CD4-positive, alpha-beta T cell treated with Interleukin-21 for 1 hour (primary cell): ENCODE data around the gene PCDHB13.
A peak's percentile ranks its signal among the peaks of the same experiment; 100 is the strongest.
"Not testable (repeated sequence)": the region's sequence is repeated elsewhere in the genome, so short reads cannot be mapped to it uniquely, and the experiment has no call there.

ENCODE experiments used
- DNase-seq: peaks from one replicate; pipeline ENCODE4 v3.0.0-alpha.2; 2020

PCDHB13 gene

DNA sequence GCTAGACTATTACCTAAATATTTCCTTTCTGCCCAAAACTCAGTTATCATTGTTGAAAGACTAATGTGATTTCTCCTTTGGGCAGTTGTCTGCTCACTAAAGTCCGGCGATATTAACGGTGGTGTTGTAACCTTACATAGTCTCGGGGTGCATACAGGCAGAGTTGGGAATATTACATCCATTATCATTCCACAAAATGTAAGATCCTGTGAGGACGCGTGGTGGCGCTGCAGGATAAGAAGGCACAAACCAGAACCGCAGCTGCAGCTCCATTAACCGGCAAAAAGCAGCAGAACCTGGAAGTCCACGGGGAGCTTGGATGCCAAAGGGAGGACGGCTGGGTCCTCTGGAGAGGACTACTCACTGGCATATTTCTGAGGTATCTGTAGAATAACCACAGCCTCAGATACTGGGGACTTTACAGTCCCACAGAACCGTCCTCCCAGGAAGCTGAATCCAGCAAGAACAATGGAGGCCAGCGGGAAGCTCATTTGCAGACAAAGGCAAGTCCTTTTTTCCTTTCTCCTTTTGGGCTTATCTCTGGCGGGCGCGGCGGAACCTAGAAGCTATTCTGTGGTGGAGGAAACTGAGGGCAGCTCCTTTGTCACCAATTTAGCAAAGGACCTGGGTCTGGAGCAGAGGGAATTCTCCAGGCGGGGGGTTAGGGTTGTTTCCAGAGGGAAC, at the start of gene PCDHB13:
Gene PCDHB13, plus strand, starts transcription at position 264 of the 684 bp plus-strand sequence. Its CDS starts 205 bp downstream, at position 469.
- DNase-seq: peak; percentile 21

DNA sequence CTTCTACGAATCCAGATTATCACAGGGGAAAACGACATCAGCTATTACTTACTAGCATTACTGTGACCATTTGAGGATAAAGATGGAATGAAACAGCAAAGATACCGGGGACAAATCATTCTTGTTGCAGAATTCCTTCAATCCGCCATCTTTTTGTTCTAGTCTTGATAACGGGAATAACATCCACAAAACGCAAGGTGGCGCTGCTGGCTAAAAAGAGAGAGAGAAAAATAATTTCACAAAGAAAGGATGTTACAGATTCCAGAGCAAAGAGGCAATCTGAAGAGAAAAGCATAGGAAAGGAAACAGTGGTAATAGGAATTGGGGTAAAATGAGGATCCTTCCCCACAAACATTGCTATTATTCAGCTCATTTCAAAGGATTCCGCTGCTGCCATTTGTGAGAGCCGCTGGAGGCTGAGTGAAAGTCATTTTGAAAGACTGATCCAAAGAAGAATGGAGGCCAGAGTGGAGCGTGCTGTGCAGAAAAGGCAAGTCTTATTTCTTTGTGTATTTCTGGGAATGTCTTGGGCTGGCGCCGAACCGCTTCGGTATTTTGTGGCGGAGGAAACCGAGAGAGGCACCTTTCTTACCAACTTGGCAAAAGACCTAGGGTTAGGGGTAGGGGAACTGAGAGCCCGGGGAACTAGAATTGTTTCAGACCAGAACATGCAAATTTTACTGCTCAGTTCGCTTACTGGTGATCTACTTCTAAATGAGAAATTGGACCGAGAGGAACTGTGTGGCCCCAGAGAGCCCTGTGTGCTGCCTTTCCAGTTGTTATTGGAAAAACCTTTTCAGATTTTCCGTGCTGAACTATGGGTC, 41.1 kb upstream of the PCDHB13 start, which contains the start of gene PCDHB7:
Gene PCDHB7, plus strand, starts transcription at position 264 of the 824 bp plus-strand sequence. Its CDS starts 192 bp downstream, at position 456.
- peak; percentile 16 for DNase-seq

DNA sequence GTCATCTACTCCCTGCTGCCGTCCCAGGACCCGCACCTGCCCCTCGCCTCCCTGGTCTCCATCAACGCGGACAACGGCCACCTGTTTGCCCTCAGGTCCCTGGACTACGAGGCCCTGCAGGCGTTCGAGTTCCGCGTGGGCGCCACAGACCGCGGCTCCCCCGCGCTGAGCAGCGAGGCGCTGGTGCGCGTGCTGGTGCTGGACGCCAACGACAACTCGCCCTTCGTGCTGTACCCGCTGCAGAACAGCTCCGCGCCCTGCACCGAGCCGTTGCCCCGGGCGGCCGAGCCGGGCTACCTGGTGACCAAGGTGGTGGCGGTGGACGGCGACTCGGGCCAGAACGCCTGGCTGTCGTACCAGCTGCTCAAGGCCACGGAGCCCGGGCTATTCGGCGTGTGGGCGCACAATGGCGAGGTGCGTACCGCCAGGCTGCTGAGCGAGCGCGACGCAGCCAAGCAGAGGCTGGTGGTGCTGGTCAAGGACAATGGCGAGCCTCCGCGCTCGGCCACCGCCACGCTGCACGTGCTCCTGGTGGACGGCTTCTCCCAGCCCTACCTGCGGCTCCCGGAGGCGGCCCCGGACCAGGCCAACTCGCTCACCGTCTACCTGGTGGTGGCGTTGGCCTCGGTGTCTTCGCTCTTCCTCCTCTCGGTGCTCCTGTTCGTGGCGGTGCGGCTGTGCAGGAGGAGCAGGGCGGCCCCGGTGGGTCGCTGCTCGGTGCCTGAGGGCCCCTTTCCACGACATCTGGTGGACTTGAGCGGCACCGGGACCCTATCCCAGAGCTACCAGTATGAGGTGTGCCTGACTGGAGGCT, 39.2 kb upstream of the PCDHB13 start:
- DNase-seq: not testable (repeated sequence)

- no peak for DNase-seq
Observed at GRCh38 chr5:141175933-141176332, 37.8 kb upstream of the PCDHB13 start.

DNA sequence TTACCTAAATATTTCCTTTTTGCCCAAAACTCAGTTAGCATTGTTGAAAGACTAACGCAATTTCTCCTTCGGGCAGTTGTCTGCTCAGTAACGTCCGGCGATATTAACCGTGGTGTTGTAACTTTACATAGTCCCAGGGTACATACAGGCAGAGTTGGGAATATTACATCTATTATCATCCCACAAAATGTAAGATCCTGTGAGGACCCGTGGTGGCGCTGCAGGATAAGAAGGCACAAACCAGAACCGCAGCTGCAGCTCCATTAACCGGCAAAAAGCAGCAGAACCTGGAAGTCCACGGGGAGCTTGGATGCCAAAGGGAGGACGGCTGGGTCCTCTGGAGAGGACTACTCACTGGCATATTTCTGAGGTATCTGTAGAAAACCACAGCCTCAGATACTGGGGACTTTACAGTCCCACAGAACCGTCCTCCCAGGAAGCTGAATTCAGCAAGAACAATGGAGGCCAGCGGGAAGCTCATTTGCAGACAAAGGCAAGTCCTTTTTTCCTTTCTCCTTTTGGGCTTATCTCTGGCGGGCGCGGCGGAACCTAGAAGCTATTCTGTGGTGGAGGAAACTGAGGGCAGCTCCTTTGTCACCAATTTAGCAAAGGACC, 36.0 kb upstream of the PCDHB13 start, which contains the start of gene PCDHB8:
Gene PCDHB8, plus strand, starts transcription at position 214 of the 615 bp plus-strand sequence. Its CDS starts 245 bp downstream, at position 459.
- not testable (repeated sequence) for DNase-seq

DNA sequence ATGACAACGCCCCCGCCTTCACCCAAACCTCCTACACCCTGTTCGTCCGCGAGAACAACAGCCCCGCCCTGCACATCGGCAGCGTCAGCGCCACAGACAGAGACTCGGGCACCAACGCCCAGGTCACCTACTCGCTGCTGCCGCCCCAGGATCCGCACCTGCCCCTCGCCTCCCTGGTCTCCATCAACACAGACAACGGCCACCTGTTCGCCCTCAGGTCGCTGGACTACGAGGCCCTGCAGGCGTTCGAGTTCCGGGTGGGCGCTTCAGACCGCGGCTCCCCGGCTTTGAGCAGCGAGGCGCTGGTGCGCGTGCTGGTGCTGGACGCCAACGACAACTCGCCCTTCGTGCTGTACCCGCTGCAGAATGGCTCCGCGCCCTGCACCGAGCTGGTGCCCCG, 34.3 kb upstream of the PCDHB13 start:
- not testable (repeated sequence) for DNase-seq

GRCh38 chr5:141179876-141180275, 33.8 kb upstream of the PCDHB13 start:
- DNase-seq: not testable (repeated sequence)

DNA sequence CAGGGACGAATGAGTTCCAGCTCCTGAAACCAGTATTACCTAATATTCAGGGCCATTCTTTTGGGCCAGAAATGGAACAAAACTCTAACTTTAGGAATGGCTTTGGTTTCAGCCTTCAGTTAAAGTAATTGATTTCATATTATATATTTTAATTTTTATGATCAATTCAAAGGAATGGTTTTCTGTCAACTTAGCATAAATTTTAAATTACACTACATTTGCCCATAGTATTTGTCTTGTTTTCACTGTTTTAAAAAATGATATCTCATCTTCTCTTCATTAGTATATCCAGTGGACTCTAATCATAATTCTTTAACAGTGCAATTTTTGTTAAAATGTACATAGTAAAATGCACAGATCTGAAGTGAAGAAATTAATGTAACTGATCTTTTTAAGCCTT, 33.4 kb upstream of the PCDHB13 start:
- no peak for DNase-seq

DNA sequence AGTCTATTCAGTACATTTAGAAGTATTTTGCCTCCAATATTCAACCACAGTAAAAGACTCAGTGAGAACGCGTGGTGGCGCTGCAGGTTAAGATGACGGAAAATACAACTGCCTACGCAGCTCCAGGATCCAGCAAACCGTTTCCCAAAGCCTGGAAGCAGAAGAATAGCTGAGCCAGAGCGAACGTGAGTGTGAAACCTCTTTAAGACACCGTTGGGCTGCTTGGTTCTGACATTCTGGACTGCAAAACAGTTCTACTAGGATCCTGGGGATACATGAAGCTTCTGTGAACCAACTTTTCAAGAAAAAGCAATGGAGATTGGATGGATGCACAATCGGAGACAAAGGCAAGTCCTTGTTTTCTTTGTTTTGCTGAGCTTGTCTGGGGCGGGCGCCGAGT, 31.5 kb upstream of the PCDHB13 start, which contains the start of gene PCDHB16:
Gene PCDHB16, plus strand, starts transcription at position 140 of the 400 bp plus-strand sequence. Its CDS starts 173 bp downstream, at position 313.
- DNase-seq: no peak

DNA sequence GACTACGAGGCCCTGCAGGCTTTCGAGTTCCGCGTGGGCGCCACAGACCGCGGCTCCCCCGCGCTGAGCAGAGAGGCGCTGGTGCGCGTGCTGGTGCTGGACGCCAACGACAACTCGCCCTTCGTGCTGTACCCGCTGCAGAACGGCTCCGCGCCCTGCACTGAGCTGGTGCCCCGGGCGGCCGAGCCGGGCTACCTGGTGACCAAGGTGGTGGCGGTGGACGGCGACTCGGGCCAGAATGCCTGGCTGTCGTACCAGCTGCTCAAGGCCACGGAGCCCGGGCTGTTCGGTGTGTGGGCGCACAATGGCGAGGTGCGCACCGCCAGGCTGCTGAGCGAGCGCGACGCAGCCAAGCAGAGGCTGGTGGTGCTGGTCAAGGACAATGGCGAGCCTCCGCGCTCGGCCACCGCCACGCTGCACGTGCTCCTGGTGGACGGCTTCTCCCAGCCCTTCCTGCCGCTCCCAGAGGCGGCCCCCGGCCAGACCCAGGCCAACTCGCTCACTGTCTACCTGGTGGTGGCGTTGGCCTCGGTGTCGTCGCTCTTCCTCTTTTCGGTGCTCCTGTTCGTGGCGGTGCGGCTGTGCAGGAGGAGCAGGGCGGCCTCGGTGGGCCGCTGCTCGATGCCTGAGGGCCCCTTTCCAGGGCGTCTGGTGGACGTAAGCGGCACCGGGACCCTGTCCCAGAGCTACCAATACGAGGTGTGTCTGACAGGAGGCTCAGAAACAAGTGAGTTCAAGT, 29.4 kb upstream of the PCDHB13 start:
- not testable (repeated sequence) for DNase-seq

DNA sequence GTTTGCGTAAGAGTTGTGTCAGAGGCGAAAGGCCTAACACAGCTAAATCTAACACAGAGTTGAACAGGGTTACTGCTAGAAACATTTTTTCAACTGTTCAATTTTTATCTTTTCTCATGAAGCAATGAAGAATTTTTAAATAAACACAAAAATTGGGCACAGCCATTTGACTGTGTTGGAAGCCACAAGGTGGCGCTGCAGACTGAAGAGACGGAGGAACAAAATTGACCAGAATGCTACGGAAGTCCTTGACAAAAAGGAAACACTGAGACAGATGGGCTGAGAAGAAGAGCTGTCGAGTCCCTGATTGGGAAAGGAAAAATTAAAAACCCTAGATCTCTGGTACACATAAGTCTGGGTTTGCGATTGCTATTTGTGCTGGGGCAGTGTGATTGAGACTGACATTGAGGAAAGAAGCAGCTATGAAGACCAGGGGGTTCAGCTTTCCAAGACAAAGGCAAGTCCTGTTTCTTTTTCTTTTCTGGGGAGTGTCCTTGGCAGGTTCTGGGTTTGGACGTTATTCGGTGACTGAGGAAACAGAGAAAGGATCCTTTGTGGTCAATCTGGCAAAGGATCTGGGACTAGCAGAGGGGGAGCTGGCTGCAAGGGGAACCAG, 26.7 kb upstream of the PCDHB13 start, which contains the start of gene PCDHB9:
Gene PCDHB9, plus strand, starts transcription at position 265 of the 616 bp plus-strand sequence. Its CDS starts 158 bp downstream, at position 423.
- peak; percentile 34 for DNase-seq

DNA sequence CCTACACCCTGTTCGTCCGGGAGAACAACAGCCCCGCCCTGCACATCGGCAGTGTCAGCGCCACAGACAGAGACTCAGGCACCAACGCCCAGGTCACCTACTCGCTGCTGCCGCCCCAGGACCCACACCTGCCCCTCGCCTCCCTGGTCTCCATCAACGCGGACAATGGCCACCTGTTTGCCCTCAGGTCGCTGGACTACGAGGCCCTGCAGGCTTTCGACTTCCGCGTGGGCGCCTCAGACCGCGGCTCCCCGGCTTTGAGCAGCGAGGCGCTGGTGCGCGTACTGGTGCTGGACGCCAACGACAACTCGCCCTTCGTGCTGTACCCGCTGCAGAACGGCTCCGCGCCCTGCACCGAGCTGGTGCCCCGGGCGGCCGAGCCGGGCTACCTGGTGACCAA, 25.0 kb upstream of the PCDHB13 start:
- DNase-seq: not testable (repeated sequence)

- DNase-seq: not testable (repeated sequence)
Observed at GRCh38 chr5:141189131-141189530, 24.6 kb upstream of the PCDHB13 start.

- DNase-seq: peak; percentile 15
Observed at GRCh38 chr5:141192110-141192725, 21.5 kb upstream of the PCDHB13 start, which contains the start of gene PCDHB10. Gene PCDHB10, plus strand, starts transcription at chr5:141192353. Its CDS starts 200 bp downstream, at chr5:141192553.

DNA sequence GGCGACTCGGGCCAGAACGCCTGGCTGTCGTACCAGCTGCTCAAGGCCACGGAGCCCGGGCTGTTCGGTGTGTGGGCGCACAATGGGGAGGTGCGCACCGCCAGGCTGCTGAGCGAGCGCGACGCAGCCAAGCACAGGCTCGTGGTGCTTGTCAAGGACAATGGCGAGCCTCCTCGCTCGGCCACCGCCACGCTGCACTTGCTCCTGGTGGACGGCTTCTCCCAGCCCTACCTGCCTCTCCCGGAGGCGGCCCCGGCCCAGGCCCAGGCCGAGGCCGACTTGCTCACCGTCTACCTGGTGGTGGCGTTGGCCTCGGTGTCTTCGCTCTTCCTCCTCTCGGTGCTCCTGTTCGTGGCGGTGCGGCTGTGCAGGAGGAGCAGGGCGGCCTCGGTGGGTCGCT, 19.4 kb upstream of the PCDHB13 start:
- not testable (repeated sequence) for DNase-seq

- no peak for DNase-seq
Observed at GRCh38 chr5:141196363-141196762, 17.4 kb upstream of the PCDHB13 start.

DNA sequence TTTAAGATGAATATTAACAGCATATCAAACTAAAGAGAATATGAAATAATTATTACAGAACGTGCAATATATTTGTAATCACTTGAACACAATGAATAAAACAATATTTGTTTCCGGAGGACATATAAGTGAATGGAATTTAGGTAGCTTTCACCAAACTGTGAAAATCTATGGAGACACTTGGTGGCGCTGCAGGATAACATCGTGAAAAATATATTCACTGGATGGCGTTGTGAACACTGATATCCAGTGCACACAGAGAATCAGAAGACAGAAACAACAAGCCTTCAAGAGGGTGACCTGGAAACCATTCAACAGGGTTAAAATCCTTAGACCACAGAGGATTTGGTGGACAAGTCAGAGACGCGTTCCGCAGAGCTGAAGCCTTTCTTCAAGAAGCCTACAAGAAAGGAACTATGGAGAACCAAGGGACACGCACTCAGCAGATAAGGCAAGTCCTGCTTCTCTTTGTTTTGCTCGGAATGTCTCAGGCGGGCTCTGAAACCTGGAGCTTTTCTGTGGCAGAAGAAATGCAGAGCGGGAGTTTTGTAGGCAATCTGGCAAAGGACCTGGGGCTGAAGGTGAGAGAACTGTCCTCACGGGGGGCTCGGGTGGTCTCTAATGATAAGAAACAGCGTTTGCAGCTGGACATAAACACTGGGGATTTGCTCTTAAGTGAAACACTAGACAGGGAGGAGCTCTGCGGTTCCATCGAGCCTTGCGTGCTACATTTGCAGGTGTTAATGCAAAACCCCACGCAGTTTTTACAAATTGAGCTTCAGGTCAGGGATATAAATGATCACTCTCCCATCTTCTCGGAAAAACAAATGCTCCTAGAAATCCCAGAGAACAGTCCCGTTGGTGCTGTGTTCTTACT, 14.1 kb upstream of the PCDHB13 start, which contains the start of gene PCDHB11:
Gene PCDHB11, plus strand, starts transcription at position 269 of the 877 bp plus-strand sequence. Its CDS starts 148 bp downstream, at position 417.
- no peak for DNase-seq

- not testable (repeated sequence) for DNase-seq
Observed at GRCh38 chr5:141201126-141201525, 12.6 kb upstream of the PCDHB13 start.

- DNase-seq: not testable (repeated sequence)
Observed at GRCh38 chr5:141201646-141202045, 12.1 kb upstream of the PCDHB13 start.
